LNCaP clone FGC (cell line): ENCODE results near the gene DEFB128.
"Not testable (repeated sequence)": the region's sequence is repeated elsewhere in the genome, so short reads cannot be mapped to it uniquely, and the experiment has no call there.

Experiments
- DNase-seq: peaks from one replicate; pipeline ENCODE4 v3.0.0-alpha.2; 2011; ENCODE audit warnings: low read depth
- H3K4me3 ChIP-seq: 2 replicates; pipeline ENCODE4 v1.5.1; 2011; ENCODE audit warnings: mild to moderate bottlenecking, low read depth, low read length, control low read depth
- TF ChIP-seq, protein P1 (sequence below): IDR thresholded peaks from 2 replicates; pipeline ENCODE4 v1.5.1; 2012; ENCODE audit warnings: mild to moderate bottlenecking; ENCODE audit not compliant: control insufficient read depth, insufficient read depth; ENCODE audit errors: extremely low read depth

DEFB128 gene

DNA sequence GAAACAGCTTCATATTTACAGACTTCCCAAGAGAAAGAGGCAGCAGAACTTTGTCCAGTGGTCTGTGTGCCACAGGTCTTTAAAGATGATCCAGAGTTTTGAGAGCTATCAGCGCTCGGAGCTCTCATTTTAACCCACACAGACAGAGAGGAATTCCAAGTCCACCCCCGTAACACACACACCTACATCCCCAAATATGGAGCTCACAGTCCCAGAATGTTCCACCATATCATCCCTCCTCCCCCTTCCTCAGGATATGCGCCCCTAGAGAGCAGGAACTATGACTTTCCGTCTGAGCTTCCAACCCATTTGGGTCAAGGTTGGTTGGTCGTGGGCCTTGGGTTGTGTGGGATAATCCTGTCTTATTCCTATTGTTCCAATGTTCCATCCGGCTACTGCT is at the start of gene DEFB128:
Gene DEFB128, minus strand, starts transcription at position 101 of the 400 bp plus-strand sequence. Its CDS starts 88 bp downstream, at position 13.
- TF ChIP-seq, protein P1, sequence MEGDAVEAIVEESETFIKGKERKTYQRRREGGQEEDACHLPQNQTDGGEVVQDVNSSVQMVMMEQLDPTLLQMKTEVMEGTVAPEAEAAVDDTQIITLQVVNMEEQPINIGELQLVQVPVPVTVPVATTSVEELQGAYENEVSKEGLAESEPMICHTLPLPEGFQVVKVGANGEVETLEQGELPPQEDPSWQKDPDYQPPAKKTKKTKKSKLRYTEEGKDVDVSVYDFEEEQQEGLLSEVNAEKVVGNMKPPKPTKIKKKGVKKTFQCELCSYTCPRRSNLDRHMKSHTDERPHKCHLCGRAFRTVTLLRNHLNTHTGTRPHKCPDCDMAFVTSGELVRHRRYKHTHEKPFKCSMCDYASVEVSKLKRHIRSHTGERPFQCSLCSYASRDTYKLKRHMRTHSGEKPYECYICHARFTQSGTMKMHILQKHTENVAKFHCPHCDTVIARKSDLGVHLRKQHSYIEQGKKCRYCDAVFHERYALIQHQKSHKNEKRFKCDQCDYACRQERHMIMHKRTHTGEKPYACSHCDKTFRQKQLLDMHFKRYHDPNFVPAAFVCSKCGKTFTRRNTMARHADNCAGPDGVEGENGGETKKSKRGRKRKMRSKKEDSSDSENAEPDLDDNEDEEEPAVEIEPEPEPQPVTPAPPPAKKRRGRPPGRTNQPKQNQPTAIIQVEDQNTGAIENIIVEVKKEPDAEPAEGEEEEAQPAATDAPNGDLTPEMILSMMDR, result no peak
- no peak for DNase-seq
- no peak within 1 kb of the TSS for H3K4me3 ChIP-seq

DNA sequence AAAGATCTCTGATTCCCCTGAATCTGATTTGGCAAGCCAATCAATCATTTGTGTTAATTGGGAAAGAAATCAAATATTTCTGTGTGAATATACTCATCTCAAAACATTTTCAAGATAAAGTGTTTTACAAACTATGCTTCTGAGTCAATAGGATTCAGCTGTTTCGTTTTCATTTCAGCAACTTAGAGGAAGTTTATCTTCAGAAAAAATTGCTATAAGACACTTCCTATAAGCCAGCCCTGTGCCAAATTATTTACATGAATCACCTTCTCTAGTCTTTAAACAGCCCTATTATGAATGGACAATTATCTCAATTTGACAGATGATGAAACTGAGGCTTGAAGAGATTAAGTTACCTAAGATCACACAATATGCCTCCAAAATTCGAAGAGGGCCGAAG is 48.4 kb upstream of the DEFB128 start:
- no peak for DNase-seq
- TF ChIP-seq, protein P1, result no peak
- no peak overlapping the region for H3K4me3 ChIP-seq

DNA sequence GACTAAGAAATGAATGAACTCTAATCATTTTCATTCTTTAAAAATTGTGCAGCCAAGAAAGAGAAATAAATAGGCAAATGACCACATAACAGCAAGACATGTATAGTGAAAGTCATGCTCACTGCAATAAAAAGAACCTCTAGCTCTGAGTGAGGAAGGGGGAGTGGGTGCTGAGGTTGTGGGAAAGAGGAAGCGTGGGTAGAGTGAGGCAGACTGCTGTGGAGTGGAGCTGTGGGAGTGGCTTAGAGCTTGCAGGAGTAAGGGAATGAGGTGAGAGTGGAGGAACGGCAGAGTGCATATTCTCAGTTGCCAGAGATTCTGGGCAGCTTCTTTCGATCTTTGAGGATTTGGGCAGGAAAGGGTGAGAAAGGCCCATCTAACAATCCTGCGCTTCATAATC is 48.0 kb upstream of the DEFB128 start:
- DNase-seq, result no peak
- H3K4me3 ChIP-seq, result no peak overlapping the region
- TF ChIP-seq, protein P1, result no peak

DNA sequence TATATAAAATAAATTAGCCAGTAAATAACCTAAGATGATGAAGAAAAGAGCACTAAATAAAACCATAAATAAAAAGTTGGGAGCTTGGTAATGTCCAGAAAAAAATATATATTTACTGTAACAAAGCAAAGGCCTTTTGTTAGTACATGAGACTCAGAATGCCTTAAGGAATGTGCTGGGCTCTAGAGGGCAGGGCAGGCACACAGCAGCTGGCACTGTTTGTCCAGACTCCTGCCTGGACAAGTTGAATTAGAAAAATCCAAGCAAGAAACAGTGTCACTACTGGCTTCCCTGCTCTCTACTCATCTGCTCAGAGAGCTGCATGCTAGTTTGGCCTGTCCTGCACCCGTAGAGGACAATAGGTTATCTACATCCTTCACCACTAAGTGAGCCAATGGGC is 46.4 kb upstream of the DEFB128 start:
- TF ChIP-seq, protein P1, result peak; percentile 89
- no peak overlapping the region for H3K4me3 ChIP-seq
- peak; percentile 61 for DNase-seq

DNA sequence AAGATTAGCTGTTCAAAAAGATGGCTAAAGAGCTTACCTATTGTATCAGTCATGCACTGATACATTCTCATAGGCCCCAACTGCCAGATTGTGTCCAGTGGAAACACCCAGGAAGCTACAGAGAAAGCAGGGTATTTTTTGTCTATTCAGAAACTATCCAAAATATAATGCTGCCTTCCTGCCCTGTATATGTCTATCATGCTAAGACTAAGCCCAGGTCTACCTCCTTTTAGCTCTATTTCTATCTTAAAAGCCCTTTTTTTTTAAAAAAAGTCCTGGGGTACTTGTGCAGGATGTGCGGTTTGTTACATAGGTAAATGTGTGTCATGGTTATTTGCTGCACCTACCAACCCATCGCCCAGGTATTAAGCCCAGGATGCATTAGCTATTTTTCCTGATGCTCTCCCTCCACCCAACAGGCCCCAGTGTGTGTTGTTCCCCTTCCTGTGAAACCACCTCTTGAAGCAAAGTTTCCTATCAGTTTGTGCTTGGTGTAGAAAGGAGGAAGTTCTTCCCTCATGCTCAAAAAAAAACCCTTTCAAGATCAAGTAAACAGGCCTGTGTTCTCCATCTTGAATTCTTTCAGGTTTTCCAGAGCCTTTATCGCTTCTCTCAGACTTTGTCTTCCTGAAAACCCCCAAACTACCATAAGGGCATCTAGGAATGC is 38.1 kb upstream of the DEFB128 start:
- no peak for DNase-seq
- TF ChIP-seq, protein P1, result no peak

DNA sequence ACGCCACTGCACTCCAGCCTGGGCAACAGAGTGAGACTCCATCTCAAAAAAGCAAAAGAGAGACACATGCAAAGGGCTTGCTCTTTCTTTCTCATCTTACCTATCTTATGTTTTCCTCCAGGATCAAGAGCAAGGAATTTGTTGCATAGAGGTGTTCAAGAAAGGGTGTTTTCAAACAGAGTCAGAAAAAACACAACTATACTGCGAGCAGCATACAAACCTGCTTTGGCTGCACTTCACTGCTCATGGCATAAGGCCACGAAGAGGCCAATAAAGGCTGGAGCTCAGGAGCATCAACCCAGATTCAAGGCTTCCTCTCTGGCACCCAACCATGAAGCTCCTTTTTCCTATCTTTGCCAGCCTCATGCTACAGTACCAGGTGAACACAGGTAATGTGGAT is 37.4 kb upstream of the DEFB128 start, which contains the start of gene DEFB129:
Gene DEFB129, plus strand, starts transcription at position 301 of the 400 bp plus-strand sequence. Its CDS starts 31 bp downstream, at position 332.
- TF ChIP-seq, protein P1, result no peak
- DNase-seq, result no peak
- no peak within 1 kb of the TSS for H3K4me3 ChIP-seq

More for the DNA sequence above, 38.1 kb upstream of the DEFB128 start:
- H3K4me3 ChIP-seq, result no peak overlapping the region

DNA sequence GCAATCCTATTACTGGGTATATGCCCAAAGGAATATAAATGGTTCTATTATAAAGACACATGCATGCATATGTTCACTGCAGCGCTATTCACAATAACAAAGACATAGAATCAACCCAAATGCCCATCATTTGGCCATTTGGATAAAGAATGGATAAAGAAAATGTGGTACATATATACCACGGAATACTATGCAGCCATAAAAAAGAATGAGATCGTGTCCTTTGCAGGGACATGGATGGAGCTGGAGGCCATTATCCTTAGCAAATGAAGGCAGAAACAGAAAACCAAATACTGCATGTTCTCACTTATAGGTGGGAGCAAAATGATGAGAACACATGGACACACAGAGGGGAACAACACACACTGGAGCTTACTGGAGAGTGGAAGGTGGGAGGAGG is 36.4 kb upstream of the DEFB128 start:
- H3K4me3 ChIP-seq, DNase-seq: not testable (repeated sequence)
